Stimulated activated naive CD4-positive, alpha-beta T cell (primary cell): ENCODE results near the gene RPS10.

Experiments used
- DNase-seq, 6 experiments: peaks; one replicate each; lab custom pipeline; 2025; lab: John Stamatoyannopoulos, UW

Gene RPS10

GRCh38 chr6:34425498-34426410 lies at the start of gene RPS10:
RPS10 (minus strand) TSS chr6:34426069; CDS start chr6:34425221, 848 bp downstream.
- peak; percentile 77 to 90 (median 84) for DNase-seq

DNA sequence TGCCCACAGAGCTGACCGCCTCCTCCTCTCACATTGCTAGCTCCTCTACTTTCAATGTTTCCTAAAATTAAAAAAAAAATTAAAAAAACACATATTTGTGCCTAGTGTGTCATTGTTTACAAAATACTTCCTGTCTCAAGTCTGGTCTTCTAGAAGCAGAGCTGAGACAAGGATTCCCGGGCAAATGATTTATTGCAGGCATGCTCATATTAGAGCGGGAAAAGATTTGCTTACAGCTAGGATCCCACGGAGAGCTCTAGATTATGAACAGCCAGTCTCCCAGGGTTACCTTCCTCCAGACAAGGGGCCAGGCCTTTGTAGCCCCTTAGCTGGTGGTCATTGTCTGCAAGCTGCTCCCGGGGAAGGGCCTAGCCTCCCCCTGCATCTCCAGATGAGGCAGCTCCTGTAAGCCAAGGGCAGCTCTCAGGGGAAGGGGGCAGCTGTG lies 49.4 kb upstream of the RPS10 start:
- no peak for DNase-seq

DNA sequence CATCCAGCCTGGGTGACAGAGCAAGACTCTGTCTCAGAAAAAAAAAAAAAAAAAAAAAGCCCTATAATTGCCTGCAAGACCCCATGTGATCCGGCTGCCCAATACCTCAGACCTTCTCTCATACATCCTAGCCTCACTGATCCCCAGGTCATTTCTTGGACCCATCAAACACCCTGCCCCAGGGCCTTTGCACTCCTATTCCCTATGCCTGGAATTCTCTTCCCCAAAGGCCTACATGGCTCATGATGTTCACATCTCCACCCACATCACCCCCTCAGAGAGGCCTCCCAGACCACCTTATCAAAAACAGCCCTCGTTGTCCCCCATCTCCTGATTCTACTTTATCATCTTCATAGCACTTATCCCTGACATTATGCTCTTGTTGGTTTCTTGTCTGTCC lies 48.9 kb upstream of the RPS10 start:
- no peak for DNase-seq

- DNase-seq = no peak
Observed at GRCh38 chr6:34473967-34474366, 48.1 kb upstream of the RPS10 start.

DNA sequence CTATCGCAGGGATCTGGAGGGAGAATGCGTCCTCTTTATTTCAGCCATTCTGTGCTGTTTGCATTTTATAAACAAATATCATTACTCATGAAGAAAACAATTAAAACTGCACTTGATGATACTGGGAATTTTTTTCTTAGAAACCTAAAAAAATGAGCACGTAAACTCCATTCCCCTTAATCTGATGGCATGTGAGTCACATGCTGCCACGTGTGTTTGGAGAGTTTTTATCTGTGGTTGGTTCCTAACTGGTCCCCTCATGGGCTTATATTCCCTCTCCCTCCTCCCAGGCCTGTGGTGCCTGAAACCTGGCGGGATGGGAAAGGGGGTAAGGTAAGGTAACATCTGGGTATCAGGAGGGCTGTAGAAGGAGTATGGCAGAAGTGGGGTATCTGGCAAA lies 46.6 kb upstream of the RPS10 start:
- no peak for DNase-seq

DNA sequence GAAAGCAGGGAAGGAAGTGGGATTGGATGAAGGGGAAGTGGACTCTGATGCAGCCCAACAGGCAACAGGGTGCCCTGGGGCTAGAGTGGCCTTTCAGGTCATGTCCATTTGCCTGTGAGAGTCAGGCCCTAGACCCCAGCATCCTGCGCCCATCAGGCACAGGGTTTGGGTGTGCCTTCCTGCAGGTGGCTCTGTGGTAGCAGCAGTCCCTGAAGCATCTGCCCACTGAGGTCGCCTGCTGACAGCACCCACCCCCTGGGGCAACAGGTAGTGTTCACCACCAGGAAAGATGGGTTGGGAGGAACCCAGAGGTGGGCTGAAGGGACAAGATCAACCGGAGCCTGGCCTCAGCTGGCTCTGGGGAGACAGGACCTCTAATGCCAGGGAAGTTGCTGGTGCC lies 43.6 kb upstream of the RPS10 start:
- DNase-seq = no peak

DNA sequence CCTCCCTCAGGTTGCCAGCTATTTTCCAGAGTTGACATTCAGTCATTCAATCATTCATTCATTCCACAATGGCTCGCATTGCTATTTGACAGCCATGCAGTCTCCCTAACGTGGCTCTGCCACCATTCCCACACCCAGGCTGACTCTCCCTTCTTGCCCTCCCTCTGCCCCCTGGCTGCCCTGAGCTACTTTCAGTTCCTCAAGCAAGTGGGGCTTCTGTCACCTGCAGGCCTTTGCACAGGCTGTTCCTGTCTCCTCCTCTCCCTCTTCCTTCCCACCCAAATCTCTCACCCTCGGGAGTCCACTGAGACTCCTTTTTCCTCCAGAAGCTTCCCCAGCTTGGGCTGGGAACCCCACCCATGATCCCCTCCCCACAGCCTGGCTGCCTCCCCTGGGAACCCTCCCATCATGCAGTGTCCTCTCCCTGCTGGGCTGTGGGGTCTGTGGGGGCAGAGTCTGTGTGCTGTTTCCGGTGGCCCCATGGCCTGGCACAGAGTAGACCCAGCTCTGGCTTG lies 42.6 kb upstream of the RPS10 start:
- no peak for DNase-seq

- DNase-seq = no peak
Observed at GRCh38 chr6:34466242-34467185, 40.6 kb upstream of the RPS10 start.

DNA sequence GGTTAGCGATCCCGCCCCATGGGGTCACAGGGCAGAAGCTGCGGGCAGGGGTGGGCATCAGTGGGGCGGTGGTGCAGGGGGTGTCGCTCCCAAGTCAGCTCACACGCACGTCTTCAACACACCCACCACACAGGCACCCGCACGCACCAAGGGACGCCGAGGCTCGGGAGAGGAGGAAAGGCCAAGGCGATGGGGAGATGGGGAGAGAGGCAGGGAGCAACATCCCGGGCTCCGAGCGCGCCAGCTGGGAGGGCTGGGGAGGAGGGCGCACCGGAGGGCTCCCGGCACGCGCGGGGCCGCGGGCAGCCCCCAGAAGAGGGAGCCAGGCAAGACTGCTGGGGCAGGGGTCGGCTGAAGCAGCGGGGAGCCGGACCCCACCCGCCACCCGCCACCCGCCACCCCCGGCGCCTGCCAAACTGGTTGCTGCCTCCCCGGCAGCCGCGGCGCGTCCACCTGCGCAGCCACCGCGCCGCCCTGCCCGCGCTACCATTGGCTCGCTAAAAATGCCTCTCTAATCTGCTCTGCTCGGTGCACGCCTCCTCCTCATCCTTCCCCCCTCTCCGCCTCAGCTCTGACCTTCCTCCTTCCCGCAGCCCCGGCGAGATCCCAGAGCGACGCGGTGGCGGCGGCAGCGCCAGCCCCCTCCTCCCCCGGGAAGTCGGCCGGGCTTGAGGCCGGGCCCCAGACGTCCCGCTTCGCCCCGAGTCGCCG lies 39.8 kb upstream of the RPS10 start, which contains the start of gene PACSIN1:
PACSIN1 (plus strand) TSS at position 546 of the 711 bp plus-strand sequence. CDS start 60,230 bp downstream, outside the sequence.
- DNase-seq = no peak

GRCh38 chr6:34463849-34464248 lies 38.0 kb upstream of the RPS10 start:
- DNase-seq = no peak

GRCh38 chr6:34463299-34463698 lies 37.4 kb upstream of the RPS10 start:
- no peak for DNase-seq

DNA sequence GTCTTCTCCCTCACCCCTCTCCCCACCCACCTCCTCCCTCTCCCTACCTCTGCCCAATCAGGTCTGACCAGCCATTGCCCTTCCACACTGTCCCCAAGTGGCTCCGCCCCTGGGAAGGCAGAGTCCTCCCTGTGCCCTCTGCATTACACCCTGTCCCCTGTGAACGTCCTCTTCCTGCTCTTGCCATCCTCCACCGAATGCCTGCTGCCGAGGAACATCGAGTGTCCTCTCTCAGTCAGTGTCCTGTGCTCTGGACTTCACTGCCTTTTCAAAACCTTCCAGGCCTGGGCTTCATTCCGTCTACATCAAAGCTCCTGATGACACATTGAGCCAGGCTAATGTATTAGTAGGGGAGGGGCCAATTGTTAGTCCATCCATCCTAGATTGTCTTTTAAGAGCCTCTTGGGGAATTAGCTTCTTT lies 36.7 kb upstream of the RPS10 start:
- DNase-seq = no peak

GRCh38 chr6:34462010-34462409 lies 36.1 kb upstream of the RPS10 start:
- no peak for DNase-seq

GRCh38 chr6:34460796-34461507 lies 35.1 kb upstream of the RPS10 start:
- DNase-seq = no peak

- DNase-seq = peak in 5 of 6 experiments; percentile 19 to 59 (median 34)
Observed at GRCh38 chr6:34459899-34460593, 34.2 kb upstream of the RPS10 start.

DNA sequence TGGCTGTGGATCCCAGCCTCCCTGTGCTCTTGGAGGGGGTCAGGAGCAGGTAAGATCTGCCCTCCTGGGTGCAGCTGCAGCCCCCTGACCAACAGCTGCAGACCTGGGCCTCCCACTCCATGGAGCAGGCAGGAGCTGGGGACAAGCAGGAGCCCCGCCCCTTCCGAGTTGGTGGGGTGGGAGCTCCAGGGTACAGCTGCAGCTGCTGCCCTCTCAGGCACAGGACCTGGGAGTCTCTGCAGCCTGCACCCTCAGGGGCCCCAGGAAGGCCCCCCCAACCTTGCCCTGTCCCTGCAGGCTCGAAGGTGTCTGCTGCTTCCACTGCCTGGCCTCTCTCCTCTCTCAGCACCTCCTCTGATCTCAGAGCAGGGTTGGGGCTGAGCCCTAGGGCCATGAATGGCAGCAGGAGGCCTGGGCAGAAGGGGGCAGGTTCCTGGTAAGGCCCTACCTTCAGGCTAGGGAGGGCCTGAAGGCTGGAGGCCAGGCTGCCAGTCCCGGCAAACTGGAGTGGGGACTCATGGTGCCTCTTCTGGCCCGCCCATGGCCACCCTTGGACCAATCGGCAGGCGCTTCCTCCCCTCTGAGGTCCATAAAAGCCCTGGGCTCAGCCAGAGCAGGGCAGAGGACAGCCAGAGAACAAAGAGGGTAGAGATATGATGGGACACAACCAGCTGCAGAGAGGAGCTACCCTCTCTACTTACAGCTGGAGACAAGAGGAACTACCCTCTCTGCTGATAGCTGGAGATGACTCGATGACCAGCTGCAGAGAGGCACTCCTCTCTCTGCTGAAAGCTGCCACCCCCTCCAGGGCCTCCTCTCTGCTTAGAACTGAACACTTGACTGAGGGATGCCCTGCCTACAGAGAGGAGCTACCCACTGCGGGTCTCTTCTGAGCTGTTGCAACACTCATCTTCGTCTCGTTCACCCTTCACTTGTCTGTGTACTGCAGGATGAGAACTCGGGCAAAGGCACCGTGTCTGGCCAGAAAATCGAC lies 32.2 kb upstream of the RPS10 start:
- no peak for DNase-seq

GRCh38 chr6:34457382-34457741 lies 31.5 kb upstream of the RPS10 start:
- DNase-seq = no peak

- DNase-seq = no peak
Observed at GRCh38 chr6:34455831-34456230, 30.0 kb upstream of the RPS10 start.

DNA sequence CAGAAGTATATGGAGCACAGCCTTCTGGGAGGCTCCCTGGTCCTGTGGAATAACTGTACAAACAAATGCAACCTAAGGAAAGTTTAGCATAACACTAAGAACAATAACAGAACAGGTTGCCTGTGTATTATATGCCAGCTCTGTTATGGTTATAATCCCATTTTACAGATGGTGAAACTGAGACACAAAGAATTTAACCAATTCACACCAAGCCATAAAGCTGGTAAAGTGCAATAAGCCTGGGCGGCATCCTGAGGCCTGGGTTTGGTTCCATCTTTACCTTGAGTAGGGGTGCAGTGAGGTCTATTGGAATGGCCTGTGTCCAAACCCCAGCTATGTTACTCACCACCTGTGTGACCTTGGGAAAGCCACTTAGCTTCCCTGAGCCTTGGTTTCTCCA lies 25.3 kb upstream of the RPS10 start:
- DNase-seq = no peak
